Measurements from ENCODE around the gene CST11.

GRCh38 chr20:23444859-23445258 lies 7.8 kb downstream of the CST11 start:
- TF ChIP-seq, protein P1, sequence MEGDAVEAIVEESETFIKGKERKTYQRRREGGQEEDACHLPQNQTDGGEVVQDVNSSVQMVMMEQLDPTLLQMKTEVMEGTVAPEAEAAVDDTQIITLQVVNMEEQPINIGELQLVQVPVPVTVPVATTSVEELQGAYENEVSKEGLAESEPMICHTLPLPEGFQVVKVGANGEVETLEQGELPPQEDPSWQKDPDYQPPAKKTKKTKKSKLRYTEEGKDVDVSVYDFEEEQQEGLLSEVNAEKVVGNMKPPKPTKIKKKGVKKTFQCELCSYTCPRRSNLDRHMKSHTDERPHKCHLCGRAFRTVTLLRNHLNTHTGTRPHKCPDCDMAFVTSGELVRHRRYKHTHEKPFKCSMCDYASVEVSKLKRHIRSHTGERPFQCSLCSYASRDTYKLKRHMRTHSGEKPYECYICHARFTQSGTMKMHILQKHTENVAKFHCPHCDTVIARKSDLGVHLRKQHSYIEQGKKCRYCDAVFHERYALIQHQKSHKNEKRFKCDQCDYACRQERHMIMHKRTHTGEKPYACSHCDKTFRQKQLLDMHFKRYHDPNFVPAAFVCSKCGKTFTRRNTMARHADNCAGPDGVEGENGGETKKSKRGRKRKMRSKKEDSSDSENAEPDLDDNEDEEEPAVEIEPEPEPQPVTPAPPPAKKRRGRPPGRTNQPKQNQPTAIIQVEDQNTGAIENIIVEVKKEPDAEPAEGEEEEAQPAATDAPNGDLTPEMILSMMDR (IDR thresholded peaks at IDR 0.05; ENCODE audit: low read length): no peak
- no peak for TF ChIP-seq EZH2 (IDR thresholded peaks at IDR 0.05; ENCODE audit: borderline replicate concordance, low read length)

Data from OCI-LY1 (cell line).